Measurements from ENCODE around the gene DIPK1B. TPM values are rescaled to one million over a fixed set of nuclear protein-coding genes. Genes with fewer than 3 reads are reported as not detected.
"Not testable (repeated sequence)": the region's sequence is repeated elsewhere in the genome, so short reads cannot be mapped to it uniquely, and the experiment has no call there.

Gene DIPK1B
- total RNA-seq, 1 donor from 2014 or later = 52.9 TPM

DNA sequence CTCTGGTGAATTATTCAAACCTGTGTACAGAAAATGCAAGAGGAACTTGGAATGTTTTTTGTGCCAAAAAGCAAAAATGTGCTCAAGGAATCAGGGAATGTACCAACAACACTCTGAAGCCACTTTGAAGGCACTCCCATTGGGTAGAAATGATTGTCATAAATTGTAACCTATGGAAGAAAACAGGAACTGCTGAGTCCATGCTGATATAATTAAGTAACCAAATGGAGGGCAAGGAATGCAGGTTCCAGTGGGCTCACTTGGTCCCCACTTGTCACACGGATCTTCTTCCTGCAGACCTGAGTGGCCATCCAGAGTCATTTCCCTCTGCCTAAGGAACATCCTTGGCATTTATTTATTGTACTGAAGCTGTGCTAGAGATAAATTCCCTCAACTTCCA, 38.9 kb downstream of the DIPK1B start:
- DNase-seq (ENCODE audit: low spot score, unreplicated experiment) = no peak
- H3K27ac Mint-ChIP-seq = no peak overlapping the region
- no peaks in the 10 kb centered on the region for H3K36me3 Mint-ChIP-seq (ENCODE audit: insufficient read depth)
- peaks cover 11% of the 10 kb centered on the region for H3K9me3 Mint-ChIP-seq (ENCODE audit: low read depth)
- TF ChIP-seq, protein P1, sequence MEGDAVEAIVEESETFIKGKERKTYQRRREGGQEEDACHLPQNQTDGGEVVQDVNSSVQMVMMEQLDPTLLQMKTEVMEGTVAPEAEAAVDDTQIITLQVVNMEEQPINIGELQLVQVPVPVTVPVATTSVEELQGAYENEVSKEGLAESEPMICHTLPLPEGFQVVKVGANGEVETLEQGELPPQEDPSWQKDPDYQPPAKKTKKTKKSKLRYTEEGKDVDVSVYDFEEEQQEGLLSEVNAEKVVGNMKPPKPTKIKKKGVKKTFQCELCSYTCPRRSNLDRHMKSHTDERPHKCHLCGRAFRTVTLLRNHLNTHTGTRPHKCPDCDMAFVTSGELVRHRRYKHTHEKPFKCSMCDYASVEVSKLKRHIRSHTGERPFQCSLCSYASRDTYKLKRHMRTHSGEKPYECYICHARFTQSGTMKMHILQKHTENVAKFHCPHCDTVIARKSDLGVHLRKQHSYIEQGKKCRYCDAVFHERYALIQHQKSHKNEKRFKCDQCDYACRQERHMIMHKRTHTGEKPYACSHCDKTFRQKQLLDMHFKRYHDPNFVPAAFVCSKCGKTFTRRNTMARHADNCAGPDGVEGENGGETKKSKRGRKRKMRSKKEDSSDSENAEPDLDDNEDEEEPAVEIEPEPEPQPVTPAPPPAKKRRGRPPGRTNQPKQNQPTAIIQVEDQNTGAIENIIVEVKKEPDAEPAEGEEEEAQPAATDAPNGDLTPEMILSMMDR (IDR thresholded peaks at IDR 0.05; ENCODE audit: unreplicated experiment) = no peak
- H3K27me3 Mint-ChIP-seq = peaks cover 7% of the 10 kb centered on the region
- no peaks in the 10 kb centered on the region for H3K4me1 Mint-ChIP-seq (ENCODE audit: low read depth)
- no peak overlapping the region for H3K4me3 Mint-ChIP-seq (ENCODE audit: low read depth)

DNA sequence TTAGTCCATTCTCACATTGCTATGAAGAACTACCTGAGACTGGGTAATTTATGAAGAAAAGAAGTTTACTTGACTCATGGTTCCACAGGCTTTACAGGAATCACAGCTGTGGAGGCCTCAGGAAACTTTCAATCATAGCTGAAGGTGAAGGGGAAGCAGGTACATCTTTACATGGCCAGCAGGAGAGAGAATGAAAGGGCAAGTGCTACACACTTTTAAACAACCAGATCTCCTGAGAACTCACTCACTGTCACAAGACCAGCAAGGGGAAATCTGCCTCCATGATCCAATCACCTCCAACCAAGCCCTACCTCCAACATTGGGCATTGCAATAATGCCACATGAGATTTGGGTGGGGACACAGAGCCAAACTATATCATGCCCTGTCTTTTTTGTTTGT, 39.4 kb downstream of the DIPK1B start:
- H3K4me3 Mint-ChIP-seq (ENCODE audit: low read depth) = no peak overlapping the region
- no peak for DNase-seq (ENCODE audit: low spot score, unreplicated experiment)
- H3K4me1 Mint-ChIP-seq (ENCODE audit: low read depth) = no peaks in the 10 kb centered on the region
- TF ChIP-seq, protein P1 (IDR thresholded peaks at IDR 0.05; ENCODE audit: unreplicated experiment) = no peak
- H3K9me3 Mint-ChIP-seq (ENCODE audit: low read depth) = peaks cover 11% of the 10 kb centered on the region
- peaks cover 7% of the 10 kb centered on the region for H3K27me3 Mint-ChIP-seq
- H3K36me3 Mint-ChIP-seq (ENCODE audit: insufficient read depth) = no peaks in the 10 kb centered on the region
- no peak overlapping the region for H3K27ac Mint-ChIP-seq

DNA sequence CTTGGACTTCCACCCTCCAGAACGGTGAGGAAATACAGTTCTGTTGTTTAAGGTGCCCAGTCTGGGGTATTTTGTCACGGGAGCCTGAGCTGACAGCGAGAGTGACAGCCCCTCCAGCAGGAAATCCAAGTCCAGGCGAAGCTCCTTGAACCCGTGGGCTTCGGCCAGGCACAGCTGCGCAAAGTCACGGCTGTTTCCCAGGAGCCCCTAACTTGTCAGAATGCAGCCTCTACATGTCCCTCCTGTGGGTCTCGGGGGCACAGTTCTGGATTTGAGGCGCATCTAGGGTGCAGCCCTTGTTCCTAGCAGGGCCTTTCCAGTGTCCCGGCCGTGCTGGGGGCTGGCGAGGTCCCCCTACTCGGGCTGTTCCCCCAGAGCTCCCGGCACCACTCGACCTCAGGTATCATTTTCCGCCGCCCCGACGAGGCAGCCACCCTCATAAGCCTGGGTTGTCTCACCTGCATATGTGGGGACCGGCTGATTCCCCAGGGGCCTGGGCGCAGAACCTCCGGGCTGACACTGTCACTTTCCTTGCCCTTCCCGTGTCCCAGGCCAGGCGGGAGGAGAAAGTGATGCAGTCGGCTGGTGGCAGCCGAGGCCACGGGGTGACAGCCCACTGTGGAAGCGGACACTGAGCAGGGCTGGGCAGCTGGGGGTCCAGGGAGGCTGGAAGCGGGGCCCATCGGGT, 41.1 kb downstream of the DIPK1B start:
- peaks cover 7% of the 10 kb centered on the region for H3K27me3 Mint-ChIP-seq
- no peak overlapping the region for H3K27ac Mint-ChIP-seq
- H3K4me1 Mint-ChIP-seq (ENCODE audit: low read depth) = no peaks in the 10 kb centered on the region
- no peaks in the 10 kb centered on the region for H3K36me3 Mint-ChIP-seq (ENCODE audit: insufficient read depth)
- H3K9me3 Mint-ChIP-seq (ENCODE audit: low read depth) = peaks cover 11% of the 10 kb centered on the region
- TF ChIP-seq, protein P1 (IDR thresholded peaks at IDR 0.05; ENCODE audit: unreplicated experiment) = no peak
- no peak overlapping the region for H3K4me3 Mint-ChIP-seq (ENCODE audit: low read depth)
- DNase-seq (ENCODE audit: low spot score, unreplicated experiment) = no peak

DNA sequence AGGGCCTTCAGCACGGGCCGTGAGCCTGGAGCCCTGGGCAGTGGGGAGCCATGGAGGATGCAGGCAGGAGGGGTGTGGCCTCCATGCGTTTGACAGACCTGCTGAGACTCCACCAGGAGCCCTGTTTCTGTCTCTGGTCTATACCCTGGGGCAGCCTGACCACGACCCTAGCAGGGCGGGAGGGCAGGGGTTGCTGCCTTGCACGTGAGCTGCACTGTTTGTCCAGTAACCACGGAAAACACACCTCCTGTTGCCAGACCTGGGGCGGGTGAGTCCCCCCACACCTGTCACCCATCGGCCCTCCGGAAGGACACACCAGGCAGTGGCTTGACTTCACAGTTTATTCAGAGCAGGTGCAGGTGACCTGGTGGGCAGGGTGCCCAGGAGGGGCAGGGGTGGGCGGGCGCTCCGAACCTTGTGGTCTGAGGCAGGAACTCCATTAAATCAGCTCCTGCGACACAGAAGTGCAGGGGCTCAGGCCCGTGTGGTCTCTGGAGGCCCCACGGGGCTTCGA, 41.7 kb downstream of the DIPK1B start:
- Mint-ChIP-seq H3K36me3 (ENCODE audit: insufficient read depth) (no peaks in the 10 kb centered on the region), H3K9me3 (ENCODE audit: low read depth) (peaks cover 11% of the 10 kb centered on the region), H3K4me1 (ENCODE audit: low read depth) (no peaks in the 10 kb centered on the region), H3K4me3 (ENCODE audit: low read depth) (no peak overlapping the region), H3K27me3 (peaks cover 7% of the 10 kb centered on the region), H3K27ac (no peak overlapping the region)
- no peak for DNase-seq (ENCODE audit: low spot score, unreplicated experiment)
- TF ChIP-seq, protein P1 (IDR thresholded peaks at IDR 0.05; ENCODE audit: unreplicated experiment) = no peak

DNA sequence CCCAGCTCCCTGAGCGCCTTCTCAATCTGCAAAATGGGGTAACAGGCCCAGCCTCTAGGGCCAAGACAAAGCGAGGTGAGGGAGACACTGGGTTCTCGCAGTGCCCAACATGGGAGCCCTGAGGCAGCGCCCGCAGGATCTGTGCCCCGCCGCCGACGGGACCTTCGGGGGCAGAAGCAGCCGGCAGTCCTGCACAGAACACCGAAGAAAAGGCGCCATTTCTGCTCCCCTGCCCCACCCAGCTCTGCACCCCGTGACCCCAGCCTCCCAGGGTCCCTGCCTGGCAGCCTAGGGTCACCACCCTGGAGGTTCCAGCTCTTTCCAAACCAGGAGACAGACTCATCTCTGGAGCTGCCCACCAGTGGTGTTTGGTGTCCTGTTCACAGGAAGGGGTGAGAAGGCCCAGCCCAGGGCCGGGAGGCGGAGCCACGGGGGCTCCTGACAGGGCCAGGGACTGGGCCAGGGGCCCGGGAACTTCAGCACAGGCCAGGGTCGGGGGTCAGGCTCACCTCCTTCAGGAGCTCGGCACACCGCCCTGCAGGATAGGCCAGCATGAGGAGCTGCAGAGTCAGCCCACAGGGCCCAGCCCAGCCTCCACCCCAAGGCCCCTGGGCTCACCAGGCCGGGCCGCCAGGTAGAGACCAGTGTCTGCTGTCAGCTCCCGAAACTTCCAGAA, 42.4 kb downstream of the DIPK1B start:
- Mint-ChIP-seq H3K27me3 (peaks cover 7% of the 10 kb centered on the region), H3K4me1 (ENCODE audit: low read depth) (no peaks in the 10 kb centered on the region), H3K27ac (no peak overlapping the region), H3K9me3 (ENCODE audit: low read depth) (peaks cover 11% of the 10 kb centered on the region), H3K36me3 (ENCODE audit: insufficient read depth) (no peaks in the 10 kb centered on the region), H3K4me3 (ENCODE audit: low read depth) (no peak overlapping the region)
- TF ChIP-seq, protein P1 (IDR thresholded peaks at IDR 0.05; ENCODE audit: unreplicated experiment) = no peak
- DNase-seq (ENCODE audit: low spot score, unreplicated experiment) = no peak

DNA sequence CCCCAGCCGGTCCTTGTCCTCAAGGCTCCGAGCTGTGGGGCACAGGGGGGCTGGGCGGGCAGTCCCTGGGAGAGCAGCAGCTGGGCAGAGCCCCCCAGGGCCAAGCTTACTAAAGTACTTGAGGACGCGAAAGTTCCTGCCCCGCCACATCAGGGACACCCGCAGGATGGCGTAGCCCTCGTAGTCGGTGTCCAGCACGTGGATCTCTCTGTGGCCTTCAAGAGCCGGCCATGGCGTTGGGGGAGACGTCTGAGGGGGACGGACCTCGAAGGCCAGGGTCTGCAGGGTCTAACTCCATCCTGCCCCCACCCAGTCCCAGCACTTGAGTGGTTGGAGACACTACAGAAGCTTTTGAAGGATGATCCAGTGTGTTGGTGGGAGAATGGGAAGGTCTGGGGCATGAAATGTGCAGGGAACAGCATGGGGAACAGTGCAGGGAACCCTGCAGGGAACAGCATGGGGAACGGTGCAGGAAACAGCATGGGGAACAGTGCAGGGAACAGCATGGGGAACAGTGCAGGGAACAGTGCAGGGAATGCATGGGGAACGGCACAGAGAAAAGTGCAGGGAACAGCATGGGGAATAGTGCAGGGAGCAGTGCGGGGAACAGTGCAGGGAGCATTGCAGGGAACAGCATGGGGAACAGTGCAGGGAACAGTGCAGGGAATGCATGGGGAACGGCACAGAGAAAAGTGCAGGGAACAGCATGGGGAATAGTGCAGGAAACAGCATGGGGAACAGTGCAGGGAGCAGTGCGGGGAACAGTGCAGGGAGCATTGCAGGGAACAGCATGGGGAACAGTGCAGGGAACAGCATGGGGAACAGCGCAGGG, 43.1 kb downstream of the DIPK1B start:
- H3K9me3 Mint-ChIP-seq (ENCODE audit: low read depth) = peaks cover 11% of the 10 kb centered on the region
- not testable (repeated sequence) for DNase-seq (ENCODE audit: low spot score, unreplicated experiment); H3K27me3 Mint-ChIP-seq; H3K4me3 Mint-ChIP-seq (ENCODE audit: low read depth); H3K4me1 Mint-ChIP-seq (ENCODE audit: low read depth); H3K36me3 Mint-ChIP-seq (ENCODE audit: insufficient read depth); H3K27ac Mint-ChIP-seq

Data from progenitor cell of endocrine pancreas (in vitro differentiated cells).